Measurements from ENCODE around the gene PTPN14. TPM values are rescaled to one million over a fixed set of nuclear protein-coding genes. Genes with fewer than 3 reads are reported as not detected.

The PTPN14 gene
- total RNA-seq, 1 experiment from 2014 or later = 243 TPM

GRCh38 chr1:214548988-214549387, 2.4 kb downstream of the PTPN14 start:
- intact Hi-C loops (cut with micrococcal nuclease) = no loop called here
- DNase-seq (ENCODE audit: unreplicated experiment) = peak; percentile 75
- BruUV-seq (replicated peaks) = no TSS peak
- Mint-ChIP-seq H3K36me3 (ENCODE audit: insufficient read depth, unreplicated experiment) (peaks cover 20% of the 10 kb centered on the region), H3K9me3 (ENCODE audit: unreplicated experiment) (no peaks in the 10 kb centered on the region), H3K4me1 (ENCODE audit: insufficient read depth, unreplicated experiment) (peaks cover 59% of the 10 kb centered on the region), H3K27me3 (ENCODE audit: insufficient read depth, unreplicated experiment) (no peaks in the 10 kb centered on the region), H3K27ac (ENCODE audit: low read depth, unreplicated experiment) (peak overlapping the region; percentile 90), H3K4me3 (ENCODE audit: unreplicated experiment) (peak overlapping the region; percentile 89)
- POLR2A ChIA-PET = interaction anchor here (0.7 to 31.1 kb wide), 32 partner anchors 8 to 1167 kb away, joined by 3 to 2189 read pairs (median 8); partner anchors contain the start of genes CENPF and KCTD3
- CTCF ChIA-PET = interaction anchor here (0.7 to 12.4 kb wide), 39 partner anchors 8 to 975 kb away, joined by 3 to 298 read pairs (median 6); no protein-coding TSS in a partner anchor
- TF ChIP-seq CTCF (IDR thresholded peaks at IDR 0.05; ENCODE audit: unreplicated experiment) = no peak

- DNase-seq (ENCODE audit: unreplicated experiment) = no peak
- no peak for TF ChIP-seq CTCF (IDR thresholded peaks at IDR 0.05; ENCODE audit: unreplicated experiment)
- Mint-ChIP-seq H3K27ac (ENCODE audit: low read depth, unreplicated experiment) (peak overlapping the region; percentile 90), H3K27me3 (ENCODE audit: insufficient read depth, unreplicated experiment) (no peaks in the 10 kb centered on the region), H3K36me3 (ENCODE audit: insufficient read depth, unreplicated experiment) (peaks cover 26% of the 10 kb centered on the region), H3K9me3 (ENCODE audit: unreplicated experiment) (no peaks in the 10 kb centered on the region), H3K4me1 (ENCODE audit: insufficient read depth, unreplicated experiment) (peaks cover 64% of the 10 kb centered on the region), H3K4me3 (ENCODE audit: unreplicated experiment) (peak overlapping the region; percentile 89)
- CTCF ChIA-PET = interaction anchor here (0.6 to 12.4 kb wide), 24 partner anchors 9 to 334 kb away, joined by 3 to 298 read pairs (median 6); no protein-coding TSS in a partner anchor
- intact Hi-C loops (cut with micrococcal nuclease) = no loop called here
- BruUV-seq (replicated peaks) = no TSS peak
- POLR2A ChIA-PET = interaction anchor here (0.9 to 31.1 kb wide), 25 partner anchors 9 to 928 kb away, joined by 3 to 2189 read pairs (median 11); partner anchors contain the start of gene CENPF
These were observed 3.1 kb downstream of the PTPN14 start for GRCh38 chr1:214548271-214548670.

- DNase-seq (ENCODE audit: unreplicated experiment) = no peak
- Mint-ChIP-seq H3K27ac (ENCODE audit: low read depth, unreplicated experiment) (peak overlapping the region; percentile 90), H3K9me3 (ENCODE audit: unreplicated experiment) (no peaks in the 10 kb centered on the region), H3K27me3 (ENCODE audit: insufficient read depth, unreplicated experiment) (no peaks in the 10 kb centered on the region), H3K4me3 (ENCODE audit: unreplicated experiment) (peak overlapping the region; percentile 89), H3K36me3 (ENCODE audit: insufficient read depth, unreplicated experiment) (peaks cover 31% of the 10 kb centered on the region), H3K4me1 (ENCODE audit: insufficient read depth, unreplicated experiment) (peaks cover 67% of the 10 kb centered on the region)
- ChIA-PET CTCF (interaction anchor here (0.6 to 12.4 kb wide), 24 partner anchors 9 to 1069 kb away, joined by 3 to 298 read pairs (median 4); no protein-coding TSS in a partner anchor), POLR2A (interaction anchor here (0.9 to 31.1 kb wide), 23 partner anchors 9 to 928 kb away, joined by 3 to 2189 read pairs (median 14); partner anchors contain the start of gene CENPF)
- intact Hi-C loops (cut with micrococcal nuclease) = no loop called here
- no peak for TF ChIP-seq CTCF (IDR thresholded peaks at IDR 0.05; ENCODE audit: unreplicated experiment)
- no TSS peak for BruUV-seq (replicated peaks)
These were observed 3.7 kb downstream of the PTPN14 start for GRCh38 chr1:214547747-214548146.

- ChIA-PET POLR2A (interaction anchor here (0.9 to 31.1 kb wide), 14 partner anchors 9 to 159 kb away, joined by 3 to 2189 read pairs (median 61); partner anchors contain the start of gene CENPF), CTCF (interaction anchor here (0.6 to 12.4 kb wide), 18 partner anchors 9 to 1070 kb away, joined by 3 to 298 read pairs (median 9); no protein-coding TSS in a partner anchor)
- H3K36me3 Mint-ChIP-seq (ENCODE audit: insufficient read depth, unreplicated experiment) = peaks cover 38% of the 10 kb centered on the region
- DNase-seq (ENCODE audit: unreplicated experiment) = no peak
- peak overlapping the region; percentile 90 for H3K27ac Mint-ChIP-seq (ENCODE audit: low read depth, unreplicated experiment)
- peaks cover 67% of the 10 kb centered on the region for H3K4me1 Mint-ChIP-seq (ENCODE audit: insufficient read depth, unreplicated experiment)
- H3K4me3 Mint-ChIP-seq (ENCODE audit: unreplicated experiment) = peak overlapping the region; percentile 89
- intact Hi-C loops (cut with micrococcal nuclease) = no loop called here
- no peaks in the 10 kb centered on the region for H3K27me3 Mint-ChIP-seq (ENCODE audit: insufficient read depth, unreplicated experiment)
- BruUV-seq (replicated peaks) = no TSS peak
- no peak for TF ChIP-seq CTCF (IDR thresholded peaks at IDR 0.05; ENCODE audit: unreplicated experiment)
- H3K9me3 Mint-ChIP-seq (ENCODE audit: unreplicated experiment) = no peaks in the 10 kb centered on the region
These were observed 4.3 kb downstream of the PTPN14 start for GRCh38 chr1:214546886-214547641.

All from MCF 10A (cell line).